Measurements from ENCODE around the gene TESK2.
A peak's percentile ranks its signal among the peaks of the same experiment; 100 is the strongest.

TESK2 gene

DNA sequence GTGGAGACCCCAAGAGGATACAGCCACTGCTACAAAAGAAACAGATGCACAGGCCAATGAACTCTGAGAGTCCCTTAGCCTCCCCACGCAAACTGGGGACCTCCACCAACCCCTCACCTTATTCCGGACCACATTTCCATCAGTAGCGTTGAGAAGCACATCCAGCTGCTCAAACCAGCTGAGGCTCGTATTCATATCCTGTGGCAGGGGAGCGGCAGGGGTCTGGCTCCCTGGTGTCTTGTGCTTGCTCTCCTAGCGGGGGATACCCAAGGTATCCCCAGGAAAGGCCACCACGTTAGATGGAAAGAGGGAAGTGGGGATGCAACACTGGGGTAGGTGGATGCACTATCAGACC is 8.4 kb upstream of the TESK2 start:
- peak overlapping the region in 1 of 2 experiments; percentile 59 for H3K27ac ChIP-seq (ENCODE audit: insufficient read depth in 1 of 2, low read depth in 1 of 2, low read length in 2 of 2, poor library complexity in 1 of 2, severe bottlenecking in 2 of 2)
- POLR2A ChIA-PET, result interaction anchor here (0.6 to 2.3 kb wide), 3 partner anchors 9 to 31 kb away, joined by 3 to 11 read pairs (median 3); partner anchors contain the start of gene PRDX1
- peaks cover 7 to 21% (median 14%) of the 10 kb centered on the region in 4 experiments for H3K4me1 ChIP-seq (ENCODE audit: control extremely low read depth in 1 of 4, control insufficient read depth in 4 of 4, insufficient read depth in 4 of 4, low read length in 3 of 4)
- 0% methylated on average over 6 of the region's 7 CpGs for WGBS (ENCODE audit: insufficient coverage)
- no peaks in the 10 kb centered on the region for H3K27me3 ChIP-seq (replicated peaks in 2 of 5; ENCODE audit: control insufficient read depth in 4 of 5, insufficient read depth in 5 of 5, low read length in 4 of 5)
- peaks cover 0 to 8% (median 0%) of the 10 kb centered on the region in 4 experiments for H3K36me3 ChIP-seq (ENCODE audit: control insufficient read depth in 4 of 4, insufficient read depth in 4 of 4, low read length in 3 of 4)
- peak in 2 of 3 donors; percentile 26 to 31 for DNase-seq
- H3K4me3 ChIP-seq (ENCODE audit: control insufficient read depth in 1 of 7, extremely low read depth in 1 of 7, insufficient read depth in 4 of 7, low read depth in 2 of 7, low read length in 6 of 7), result peak overlapping the region; percentile 70 to 96 (median 82)
- CTCF ChIA-PET, result interaction anchor here (0.7 to 4.0 kb wide), 8 partner anchors 8 to 485 kb away, joined by 3 to 41 read pairs (median 6); partner anchors contain the start of gene TESK2
- H3K9me3 ChIP-seq (ENCODE audit: control extremely low read depth in 1 of 5, control insufficient read depth in 4 of 5, insufficient read depth in 2 of 5, low read depth in 1 of 5, low read length in 4 of 5), result no peaks in the 10 kb centered on the region

DNA sequence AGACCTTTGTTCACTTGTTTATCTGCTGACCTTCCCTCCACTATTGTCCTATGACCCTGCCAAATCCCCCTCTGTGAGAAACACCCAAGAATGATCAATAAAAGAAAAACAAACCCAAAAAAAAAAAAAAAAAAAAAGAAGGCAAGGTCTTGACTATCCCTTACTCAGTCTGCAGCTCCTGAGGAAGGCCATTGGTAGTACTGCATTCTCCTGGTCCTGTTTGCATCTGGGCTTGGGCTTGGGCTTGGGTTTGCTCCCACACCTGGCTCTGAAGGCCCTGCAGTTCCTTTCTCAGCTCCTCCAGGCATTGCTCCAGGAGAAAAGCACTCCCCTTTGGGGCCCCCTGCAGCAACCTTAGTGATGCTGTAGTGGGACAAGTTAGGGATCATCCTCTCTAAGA is 7.3 kb upstream of the TESK2 start:
- POLR2A ChIA-PET, result interaction anchor here (2.3 kb wide), 1 partner anchor 23 kb away, joined by 11 read pairs; the partner anchor contains the start of gene PRDX1
- Histone ChIP-seq H3K4me1 (ENCODE audit: control extremely low read depth in 1 of 4, control insufficient read depth in 4 of 4, insufficient read depth in 4 of 4, low read length in 3 of 4) (peaks cover 7 to 21% (median 14%) of the 10 kb centered on the region in 4 experiments), H3K36me3 (ENCODE audit: control insufficient read depth in 4 of 4, insufficient read depth in 4 of 4, low read length in 3 of 4) (peaks cover 0 to 2% (median 0%) of the 10 kb centered on the region in 4 experiments), H3K27me3 (replicated peaks in 2 of 5; ENCODE audit: control insufficient read depth in 4 of 5, insufficient read depth in 5 of 5, low read length in 4 of 5) (no peaks in the 10 kb centered on the region), H3K4me3 (ENCODE audit: control insufficient read depth in 1 of 7, extremely low read depth in 1 of 7, insufficient read depth in 4 of 7, low read depth in 2 of 7, low read length in 6 of 7) (no peak overlapping the region), H3K27ac (ENCODE audit: insufficient read depth in 1 of 2, low read depth in 1 of 2, low read length in 2 of 2, poor library complexity in 1 of 2, severe bottlenecking in 2 of 2) (no peak overlapping the region), H3K9me3 (ENCODE audit: control extremely low read depth in 1 of 5, control insufficient read depth in 4 of 5, insufficient read depth in 2 of 5, low read depth in 1 of 5, low read length in 4 of 5) (no peaks in the 10 kb centered on the region)
- no peak for DNase-seq
- CTCF ChIA-PET, result interaction anchor here (1.6 to 4.0 kb wide), 5 partner anchors 13 to 484 kb away, joined by 4 to 41 read pairs (median 6); no protein-coding TSS in a partner anchor

DNA sequence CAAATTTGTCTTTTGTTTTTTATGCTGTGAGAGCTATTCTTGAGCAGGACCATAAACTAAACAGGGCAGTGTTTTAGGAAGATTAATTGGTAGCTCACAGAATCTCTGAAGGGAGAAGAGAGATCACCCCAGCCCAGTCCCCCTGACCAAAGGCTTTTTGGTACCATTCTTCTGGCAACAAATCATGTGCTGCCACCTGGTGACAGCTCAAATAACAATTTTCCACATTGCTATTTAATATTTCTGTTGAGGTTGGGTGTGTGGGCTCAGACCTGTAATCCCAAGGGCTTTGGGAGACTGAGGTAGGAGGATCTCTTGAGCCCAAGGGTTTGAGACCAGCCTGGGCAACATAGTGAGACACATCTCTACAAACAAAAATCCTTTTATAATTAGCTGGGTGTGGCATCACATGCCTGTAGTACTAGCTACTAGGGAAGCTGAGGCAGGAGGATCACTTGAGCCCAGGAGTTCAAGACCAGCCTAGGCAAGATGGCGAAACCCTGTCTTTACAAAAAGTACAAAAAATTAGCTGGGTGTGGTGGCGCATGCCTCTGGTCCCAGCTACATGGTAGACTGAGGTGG is 2.2 kb upstream of the TESK2 start:
- DNase-seq, result peak; percentile 72 to 84 (median 73)
- Histone ChIP-seq H3K27ac (ENCODE audit: insufficient read depth in 1 of 2, low read depth in 1 of 2, low read length in 2 of 2, poor library complexity in 1 of 2, severe bottlenecking in 2 of 2) (no peak overlapping the region), H3K36me3 (ENCODE audit: control insufficient read depth in 4 of 4, insufficient read depth in 4 of 4, low read length in 3 of 4) (no peaks in the 10 kb centered on the region), H3K4me3 (ENCODE audit: control insufficient read depth in 1 of 7, extremely low read depth in 1 of 7, insufficient read depth in 4 of 7, low read depth in 2 of 7, low read length in 6 of 7) (no peak overlapping the region), H3K9me3 (ENCODE audit: control extremely low read depth in 1 of 5, control insufficient read depth in 4 of 5, insufficient read depth in 2 of 5, low read depth in 1 of 5, low read length in 4 of 5) (no peaks in the 10 kb centered on the region), H3K27me3 (replicated peaks in 2 of 5; ENCODE audit: control insufficient read depth in 4 of 5, insufficient read depth in 5 of 5, low read length in 4 of 5) (no peaks in the 10 kb centered on the region), H3K4me1 (ENCODE audit: control extremely low read depth in 1 of 4, control insufficient read depth in 4 of 4, insufficient read depth in 4 of 4, low read length in 3 of 4) (peaks cover 5 to 20% (median 15%) of the 10 kb centered on the region in 4 experiments)
- CTCF ChIA-PET, result interaction anchor here (0.6 to 10.9 kb wide), 26 partner anchors 8 to 768 kb away, joined by 3 to 190 read pairs (median 4); partner anchors contain the start of genes HPDL, MUTYH, TOE1 and UROD
- WGBS (ENCODE audit: insufficient coverage), result 88% methylated on average over 2 of the region's 2 CpGs
- POLR2A ChIA-PET, result interaction anchor here (1.0 kb wide), 2 partner anchors 133 to 153 kb away, joined by 3 read pairs; partner anchors contain the start of gene MUTYH

DNA sequence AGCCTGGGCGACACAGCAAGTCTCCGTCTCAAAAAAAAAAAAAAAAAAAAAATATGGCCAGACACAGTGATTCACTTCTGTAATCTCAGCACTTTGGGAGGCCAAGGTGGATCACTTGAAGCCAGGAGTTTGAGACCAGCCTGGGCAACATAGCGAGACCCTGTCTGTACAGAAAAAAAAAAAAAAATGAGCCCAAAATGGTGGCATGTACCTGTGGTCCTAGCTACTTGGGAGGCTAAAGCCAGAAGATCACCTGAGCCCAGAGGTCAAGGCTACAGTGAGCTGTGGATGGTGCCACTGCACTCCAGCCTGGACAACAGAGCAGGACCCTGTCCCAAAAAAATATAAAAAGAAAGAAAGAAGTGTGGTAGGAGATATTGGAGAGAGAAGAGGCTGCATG is 1.7 kb upstream of the TESK2 start:
- no peak for DNase-seq
- H3K4me1 ChIP-seq (ENCODE audit: control extremely low read depth in 1 of 4, control insufficient read depth in 4 of 4, insufficient read depth in 4 of 4, low read length in 3 of 4), result peaks cover 5 to 20% (median 15%) of the 10 kb centered on the region in 4 experiments
- 100% methylated on average over 1 of the region's 3 CpGs for WGBS (ENCODE audit: insufficient coverage)
- no peaks in the 10 kb centered on the region for H3K9me3 ChIP-seq (ENCODE audit: control extremely low read depth in 1 of 5, control insufficient read depth in 4 of 5, insufficient read depth in 2 of 5, low read depth in 1 of 5, low read length in 4 of 5)
- ChIA-PET POLR2A (interaction anchor here (0.6 to 1.0 kb wide), 3 partner anchors 133 to 152 kb away, joined by 3 read pairs; partner anchors contain the start of gene MUTYH), CTCF (interaction anchor here (0.6 to 10.9 kb wide), 25 partner anchors 9 to 767 kb away, joined by 3 to 190 read pairs (median 5); partner anchors contain the start of genes HPDL, MUTYH, TOE1 and UROD)
- H3K27ac ChIP-seq (ENCODE audit: insufficient read depth in 1 of 2, low read depth in 1 of 2, low read length in 2 of 2, poor library complexity in 1 of 2, severe bottlenecking in 2 of 2), result no peak overlapping the region
- no peaks in the 10 kb centered on the region for H3K27me3 ChIP-seq (replicated peaks in 2 of 5; ENCODE audit: control insufficient read depth in 4 of 5, insufficient read depth in 5 of 5, low read length in 4 of 5)
- H3K4me3 ChIP-seq (ENCODE audit: control insufficient read depth in 1 of 7, extremely low read depth in 1 of 7, insufficient read depth in 4 of 7, low read depth in 2 of 7, low read length in 6 of 7), result no peak overlapping the region
- H3K36me3 ChIP-seq (ENCODE audit: control insufficient read depth in 4 of 4, insufficient read depth in 4 of 4, low read length in 3 of 4), result no peaks in the 10 kb centered on the region

DNA sequence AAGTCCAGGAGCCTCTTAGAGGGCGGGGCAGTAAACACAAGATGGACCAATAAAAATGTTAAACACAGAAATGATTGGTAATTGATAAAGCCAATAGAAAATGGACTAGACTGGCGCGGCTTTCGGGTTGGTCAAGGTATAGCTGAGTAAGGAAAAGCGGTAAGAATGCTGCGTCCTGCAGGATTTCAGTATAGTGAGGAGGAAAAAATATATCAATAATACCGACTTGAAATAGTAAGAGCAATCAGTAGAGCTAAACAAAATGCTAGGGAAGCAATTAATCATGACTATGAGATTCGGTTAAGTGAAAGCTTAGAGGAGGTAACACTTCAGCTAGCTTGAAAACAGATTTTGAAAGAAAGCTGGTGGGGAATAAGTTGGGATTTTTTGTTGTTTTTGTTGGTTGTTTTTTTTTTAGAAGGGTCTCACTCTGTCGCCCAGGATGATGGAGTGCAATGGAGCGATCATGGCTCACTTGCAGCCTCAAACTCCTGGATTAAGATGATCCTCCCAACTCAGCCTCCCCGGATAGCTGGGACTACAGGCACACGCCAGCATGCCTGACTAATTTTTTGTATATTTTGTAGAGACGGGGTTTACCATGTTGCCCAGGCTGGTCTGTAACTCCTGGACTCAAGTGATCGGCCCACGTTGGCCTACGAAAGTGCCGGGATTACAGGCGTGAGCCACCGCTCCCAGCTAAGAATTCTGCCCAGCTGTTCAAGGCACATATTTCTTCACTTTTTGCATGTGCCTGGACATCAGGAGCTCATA is 711 bp upstream of the TESK2 start:
- Histone ChIP-seq H3K27ac (ENCODE audit: insufficient read depth in 1 of 2, low read depth in 1 of 2, low read length in 2 of 2, poor library complexity in 1 of 2, severe bottlenecking in 2 of 2) (peak overlapping the region; percentile 12 to 43), H3K4me1 (ENCODE audit: control extremely low read depth in 1 of 4, control insufficient read depth in 4 of 4, insufficient read depth in 4 of 4, low read length in 3 of 4) (peaks cover 5 to 20% (median 15%) of the 10 kb centered on the region in 4 experiments), H3K36me3 (ENCODE audit: control insufficient read depth in 4 of 4, insufficient read depth in 4 of 4, low read length in 3 of 4) (no peaks in the 10 kb centered on the region), H3K27me3 (replicated peaks in 2 of 5; ENCODE audit: control insufficient read depth in 4 of 5, insufficient read depth in 5 of 5, low read length in 4 of 5) (no peaks in the 10 kb centered on the region), H3K4me3 (ENCODE audit: control insufficient read depth in 1 of 7, extremely low read depth in 1 of 7, insufficient read depth in 4 of 7, low read depth in 2 of 7, low read length in 6 of 7) (peak overlapping the region in 6 of 7 experiments; percentile 77 to 95 (median 90)), H3K9me3 (ENCODE audit: control extremely low read depth in 1 of 5, control insufficient read depth in 4 of 5, insufficient read depth in 2 of 5, low read depth in 1 of 5, low read length in 4 of 5) (no peaks in the 10 kb centered on the region)
- ChIA-PET CTCF (interaction anchor here (0.8 to 10.9 kb wide), 19 partner anchors 9 to 480 kb away, joined by 3 to 190 read pairs (median 6); partner anchors contain the start of genes CCDC163, HPDL, MMACHC and MUTYH), POLR2A (interaction anchor here (0.6 to 1.5 kb wide), 2 partner anchors 133 to 188 kb away, joined by 3 read pairs; no protein-coding TSS in a partner anchor)
- WGBS (ENCODE audit: insufficient coverage), result 54% methylated on average over 13 of the region's 19 CpGs
- DNase-seq, result no peak

DNA sequence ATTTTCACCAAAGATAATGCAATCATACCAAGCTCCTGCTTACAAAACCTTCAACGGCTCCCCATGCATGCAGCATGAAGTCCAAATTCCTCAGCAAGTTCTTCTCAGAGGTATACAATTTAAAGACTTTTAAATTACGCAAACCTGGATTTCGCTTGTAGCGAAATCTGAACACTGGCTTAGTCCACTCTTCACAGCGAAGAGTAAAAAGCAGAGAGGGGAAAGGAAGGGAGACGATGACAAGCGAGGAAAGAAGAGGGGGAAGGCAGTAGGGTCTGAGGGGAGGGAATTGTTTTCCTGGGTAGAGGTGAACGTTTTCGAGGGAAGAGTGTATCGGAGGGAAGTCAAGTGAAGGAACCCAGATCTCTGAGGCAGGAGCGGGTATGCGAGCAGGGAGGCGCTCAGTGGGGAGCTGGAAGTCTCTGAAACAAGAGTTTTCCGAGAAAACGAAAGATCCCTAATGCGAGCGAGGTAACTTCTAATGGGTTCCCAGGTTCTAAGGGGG is 790 bp downstream of the TESK2 start:
- Histone ChIP-seq H3K9me3 (ENCODE audit: control extremely low read depth in 1 of 5, control insufficient read depth in 4 of 5, insufficient read depth in 2 of 5, low read depth in 1 of 5, low read length in 4 of 5) (no peaks in the 10 kb centered on the region), H3K36me3 (ENCODE audit: control insufficient read depth in 4 of 4, insufficient read depth in 4 of 4, low read length in 3 of 4) (no peaks in the 10 kb centered on the region), H3K27ac (ENCODE audit: insufficient read depth in 1 of 2, low read depth in 1 of 2, low read length in 2 of 2, poor library complexity in 1 of 2, severe bottlenecking in 2 of 2) (peak overlapping the region in 1 of 2 experiments; percentile 61), H3K27me3 (replicated peaks in 2 of 5; ENCODE audit: control insufficient read depth in 4 of 5, insufficient read depth in 5 of 5, low read length in 4 of 5) (no peaks in the 10 kb centered on the region), H3K4me3 (ENCODE audit: control insufficient read depth in 1 of 7, extremely low read depth in 1 of 7, insufficient read depth in 4 of 7, low read depth in 2 of 7, low read length in 6 of 7) (peak overlapping the region; percentile 77 to 95 (median 90)), H3K4me1 (ENCODE audit: control extremely low read depth in 1 of 4, control insufficient read depth in 4 of 4, insufficient read depth in 4 of 4, low read length in 3 of 4) (peaks cover 5 to 20% (median 15%) of the 10 kb centered on the region in 4 experiments)
- 3% methylated on average over 15 of the region's 17 CpGs for WGBS (ENCODE audit: insufficient coverage)
- CTCF ChIA-PET, result interaction anchor here (0.6 to 10.9 kb wide), 5 partner anchors 12 to 472 kb away, joined by 3 to 190 read pairs (median 7); no protein-coding TSS in a partner anchor
- POLR2A ChIA-PET, result interaction anchor here (0.6 to 1.5 kb wide), 2 partner anchors 31 to 187 kb away, joined by 3 read pairs; no protein-coding TSS in a partner anchor
- peak in 1 of 3 donors; percentile 21 for DNase-seq
